HG02840 (cell line): ENCODE results near the gene BCKDHB.
"Not testable (repeated sequence)": the region's sequence is repeated elsewhere in the genome, so short reads cannot be mapped to it uniquely, and the experiment has no call there.

Experiments used
- ATAC-seq: cut with Tn5 transposase; IDR thresholded peaks from one replicate; pipeline ENCODE4 v1.9.1; 2021; ENCODE audit warnings: mild to moderate bottlenecking, moderate library complexity, moderate number of reproducible peaks; ENCODE audit not compliant: unreplicated experiment, low FRiP score

BCKDHB gene

DNA sequence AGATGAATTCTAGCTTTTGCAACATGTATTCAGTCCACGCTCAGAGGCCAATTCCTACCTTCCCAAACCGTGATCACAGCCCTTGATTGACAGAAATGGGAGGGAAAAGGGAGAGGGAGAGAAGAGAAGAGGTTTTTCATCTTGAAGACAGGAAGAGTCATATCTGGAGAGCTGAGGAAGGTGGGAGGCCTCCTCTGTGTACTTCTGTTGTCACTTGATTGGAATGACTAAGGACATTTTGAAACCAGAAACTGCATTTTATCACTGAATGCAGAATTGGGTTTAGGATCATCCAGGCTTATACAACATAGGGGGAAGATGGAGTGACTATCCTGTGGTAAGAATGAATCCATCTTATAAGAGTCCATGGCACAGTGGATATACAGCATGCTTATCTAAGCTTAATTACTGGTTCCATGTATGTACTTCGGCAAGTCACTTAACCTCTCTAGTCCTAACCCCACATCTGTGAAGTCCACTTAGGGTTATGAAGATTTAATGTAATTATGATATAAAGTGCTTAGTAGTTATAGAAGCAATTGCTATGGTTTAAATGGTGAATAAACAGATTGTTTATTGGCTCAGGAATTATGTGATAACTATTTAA lies 144.0 kb downstream of the BCKDHB start:
- no peak for ATAC-seq

DNA sequence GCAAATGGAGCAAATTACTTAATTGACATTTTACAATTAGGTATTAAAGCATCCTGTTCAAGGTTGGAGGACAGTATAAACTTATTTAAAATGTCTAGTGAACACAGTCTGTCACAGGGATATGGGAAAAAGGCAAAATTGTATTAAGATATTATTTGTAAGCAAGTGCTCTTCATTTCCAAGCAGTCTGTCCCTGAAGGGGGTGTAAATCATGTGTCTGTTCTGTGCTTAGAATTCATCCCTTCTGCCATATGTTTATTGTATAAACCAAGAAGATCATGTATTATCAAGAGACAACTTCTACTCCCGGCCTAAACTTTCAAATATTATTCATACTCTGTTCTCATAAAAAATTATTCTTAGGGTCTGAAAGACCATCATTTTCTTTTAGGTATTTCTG lies 144.8 kb downstream of the BCKDHB start:
- no peak for ATAC-seq

DNA sequence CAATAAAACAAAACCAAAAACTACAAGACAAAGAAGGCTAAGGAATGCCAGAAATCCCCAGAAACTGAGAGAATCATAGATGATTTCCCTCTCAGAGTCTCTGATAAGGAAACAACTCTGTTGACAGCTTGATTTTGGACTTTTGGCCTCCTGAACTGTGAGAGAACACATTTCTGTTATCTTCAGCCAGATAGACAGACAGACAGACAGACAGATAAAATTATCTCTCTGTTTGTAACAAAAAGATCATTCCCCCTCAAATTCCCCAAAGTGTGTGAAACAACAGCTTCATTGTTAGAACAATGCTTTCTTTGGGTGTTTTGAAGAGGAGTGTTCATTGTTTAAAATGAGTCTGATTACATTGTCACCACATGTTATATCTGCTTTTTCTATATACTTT lies 148.2 kb downstream of the BCKDHB start:
- ATAC-seq = no peak

DNA sequence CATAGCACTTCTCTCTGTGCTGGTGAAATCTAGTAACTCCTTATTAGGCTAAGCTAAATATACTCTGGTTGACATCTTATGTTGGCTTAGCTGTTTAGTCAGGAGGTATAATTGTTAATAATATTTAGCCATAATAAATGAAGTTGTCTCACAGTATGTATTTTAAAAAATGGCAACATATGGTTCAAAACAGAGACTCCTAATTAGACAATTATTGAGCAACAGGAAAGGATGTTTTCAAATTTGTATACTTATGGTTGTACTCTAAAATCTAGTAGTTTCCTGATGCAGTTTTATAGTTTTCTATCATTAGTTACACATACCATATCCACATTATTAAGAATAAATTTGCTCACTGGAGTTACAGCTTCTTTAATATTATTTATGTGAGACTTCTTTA lies 150.2 kb downstream of the BCKDHB start:
- ATAC-seq = no peak

DNA sequence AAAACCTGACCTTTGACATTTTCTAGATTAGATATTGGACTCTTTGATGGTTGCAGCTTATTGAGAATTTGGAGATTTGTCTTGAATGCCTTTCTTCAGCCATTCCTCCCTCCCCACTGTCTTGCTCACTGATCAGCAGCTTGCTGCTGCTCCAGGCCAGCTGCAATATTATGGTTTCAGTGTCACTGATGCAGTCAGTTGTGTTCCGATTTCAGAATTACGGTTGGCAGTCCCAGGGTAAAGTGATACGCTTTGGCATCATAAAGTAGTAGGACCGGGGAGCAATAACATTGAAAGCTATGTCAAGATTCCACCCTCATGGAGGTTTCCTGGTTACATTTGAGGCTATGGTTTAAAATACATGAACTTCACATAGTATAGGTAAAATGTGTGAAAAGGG lies 152.6 kb downstream of the BCKDHB start:
- no peak for ATAC-seq

DNA sequence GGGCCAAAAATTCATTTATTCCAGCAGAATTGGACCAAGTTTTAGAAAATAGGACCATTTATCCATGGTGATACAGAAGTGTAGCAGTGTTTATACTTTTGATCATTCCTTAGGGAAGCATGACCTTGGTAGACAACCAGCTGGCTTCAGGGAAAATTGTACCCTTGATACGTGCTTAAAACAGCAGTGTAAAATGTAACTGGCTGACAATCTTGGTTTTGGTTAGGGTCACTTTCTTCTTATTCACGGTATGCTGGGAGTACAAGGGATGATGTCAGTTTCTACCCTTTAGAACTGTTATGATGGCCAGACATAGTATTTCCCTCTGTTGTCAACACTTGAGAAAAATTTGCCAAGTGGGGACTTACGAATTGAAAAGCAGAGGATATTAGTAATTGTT lies 157.1 kb downstream of the BCKDHB start:
- no peak for ATAC-seq

DNA sequence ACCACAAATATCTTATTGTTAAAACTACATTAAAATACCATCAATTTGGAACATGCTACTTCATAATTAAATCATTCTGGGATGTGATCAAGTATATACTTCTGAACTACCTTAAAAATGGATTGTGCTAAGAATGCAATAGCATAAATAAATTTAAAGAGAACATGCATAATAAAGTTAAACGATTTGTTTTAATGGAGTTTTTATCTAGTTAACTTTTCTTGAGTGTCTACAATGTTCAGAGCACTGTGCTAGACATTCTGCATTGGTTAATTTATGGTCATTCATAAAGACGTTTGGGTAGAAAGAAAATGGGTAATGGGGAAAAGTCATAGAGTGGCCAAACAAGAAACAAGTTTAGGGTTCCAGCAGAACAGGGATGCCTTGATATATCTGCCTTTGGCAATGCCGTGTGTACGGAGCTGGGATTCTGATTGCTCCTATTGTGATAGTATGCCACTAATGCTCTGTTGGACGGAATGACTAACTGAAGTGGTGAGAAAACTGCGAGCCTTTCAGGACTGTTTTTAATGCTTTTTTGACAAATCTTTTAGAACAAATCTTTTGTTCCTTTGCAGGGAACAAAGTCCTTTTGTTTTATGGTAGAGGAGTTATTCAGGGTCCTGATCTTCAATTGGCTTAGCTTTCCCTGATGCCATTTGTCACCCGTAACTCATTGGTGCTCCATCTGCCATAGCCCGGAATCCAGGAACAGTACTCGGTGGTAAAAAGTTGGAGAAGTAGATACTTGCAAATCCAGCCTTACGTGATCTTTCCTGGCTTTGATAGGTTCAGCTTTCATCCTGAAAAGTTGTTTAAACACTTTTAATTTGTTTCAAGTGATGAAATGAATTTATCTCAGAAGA lies 162.6 kb downstream of the BCKDHB start:
- no peak for ATAC-seq

DNA sequence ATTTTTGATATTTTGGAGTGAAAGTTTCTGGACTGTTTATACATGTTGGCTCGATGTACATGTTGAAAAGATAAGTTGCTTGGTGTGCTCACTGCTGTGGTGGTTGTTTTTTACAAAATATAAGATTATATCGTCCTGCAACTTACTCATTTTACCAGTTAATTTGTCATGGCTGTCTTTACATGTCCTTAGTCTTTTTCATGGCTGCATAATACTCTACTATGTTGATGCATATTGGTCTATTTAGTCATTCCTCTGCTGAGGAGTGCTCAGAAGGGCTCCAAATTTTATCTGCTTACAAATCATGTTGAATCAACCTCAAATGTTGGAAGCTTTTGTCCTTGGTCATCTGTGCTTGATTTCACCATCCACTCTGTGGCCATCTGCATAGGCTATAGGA lies 164.6 kb downstream of the BCKDHB start:
- no peak for ATAC-seq

DNA sequence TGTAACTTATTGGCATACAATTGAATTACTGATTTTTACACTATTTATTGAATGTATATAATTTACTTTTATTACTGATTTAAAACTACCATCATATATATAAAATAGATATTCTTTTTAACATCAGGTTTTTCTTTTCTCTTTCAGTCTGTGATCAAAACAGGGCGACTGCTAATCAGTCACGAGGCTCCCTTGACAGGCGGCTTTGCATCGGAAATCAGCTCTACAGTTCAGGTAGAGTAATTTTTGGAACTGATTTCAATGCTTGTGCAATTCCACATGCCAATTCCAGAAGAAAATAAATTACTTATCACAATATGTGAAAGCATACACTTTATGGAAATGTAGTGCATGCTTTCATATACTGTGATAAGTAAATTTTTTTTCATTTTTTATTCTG lies 166.5 kb downstream of the BCKDHB start:
- no peak for ATAC-seq

DNA sequence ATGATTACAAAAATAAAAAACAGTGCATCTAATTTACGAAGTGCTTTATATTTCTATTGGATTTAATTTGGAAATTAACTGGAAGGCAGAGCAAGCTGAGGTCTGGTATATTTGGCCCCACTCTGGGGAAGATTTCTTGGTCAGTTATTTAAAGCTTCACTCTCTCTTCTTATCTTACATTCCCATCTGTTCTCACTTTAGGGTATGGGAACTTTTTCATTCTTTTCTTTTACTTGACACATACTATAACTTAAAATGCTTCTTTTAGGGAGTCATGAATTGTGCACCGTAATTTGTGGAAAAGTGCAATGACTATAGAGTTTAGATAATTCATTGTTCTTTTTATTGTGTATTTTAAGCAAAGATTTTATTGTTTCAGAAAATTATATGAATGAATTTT lies 170.4 kb downstream of the BCKDHB start:
- ATAC-seq = no peak

DNA sequence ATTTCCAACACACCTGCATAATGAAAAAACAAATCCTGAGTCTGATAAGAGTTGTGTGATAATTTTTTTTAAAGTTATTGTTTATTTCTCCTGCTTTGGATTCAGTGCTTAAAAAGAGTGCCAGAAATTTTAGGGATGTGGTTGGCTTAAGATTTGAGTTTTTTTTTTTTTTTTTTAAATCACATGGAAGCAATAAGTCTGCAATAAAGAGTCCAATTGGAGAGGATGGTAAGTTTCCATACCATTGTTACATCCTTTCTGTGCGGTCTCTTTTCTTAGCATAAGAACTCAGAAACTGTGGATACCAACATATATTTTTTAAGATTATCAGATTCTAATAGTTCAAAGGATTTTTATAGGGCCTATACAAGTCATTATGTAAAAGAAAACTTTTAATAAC lies 171.0 kb downstream of the BCKDHB start:
- ATAC-seq = no peak

DNA sequence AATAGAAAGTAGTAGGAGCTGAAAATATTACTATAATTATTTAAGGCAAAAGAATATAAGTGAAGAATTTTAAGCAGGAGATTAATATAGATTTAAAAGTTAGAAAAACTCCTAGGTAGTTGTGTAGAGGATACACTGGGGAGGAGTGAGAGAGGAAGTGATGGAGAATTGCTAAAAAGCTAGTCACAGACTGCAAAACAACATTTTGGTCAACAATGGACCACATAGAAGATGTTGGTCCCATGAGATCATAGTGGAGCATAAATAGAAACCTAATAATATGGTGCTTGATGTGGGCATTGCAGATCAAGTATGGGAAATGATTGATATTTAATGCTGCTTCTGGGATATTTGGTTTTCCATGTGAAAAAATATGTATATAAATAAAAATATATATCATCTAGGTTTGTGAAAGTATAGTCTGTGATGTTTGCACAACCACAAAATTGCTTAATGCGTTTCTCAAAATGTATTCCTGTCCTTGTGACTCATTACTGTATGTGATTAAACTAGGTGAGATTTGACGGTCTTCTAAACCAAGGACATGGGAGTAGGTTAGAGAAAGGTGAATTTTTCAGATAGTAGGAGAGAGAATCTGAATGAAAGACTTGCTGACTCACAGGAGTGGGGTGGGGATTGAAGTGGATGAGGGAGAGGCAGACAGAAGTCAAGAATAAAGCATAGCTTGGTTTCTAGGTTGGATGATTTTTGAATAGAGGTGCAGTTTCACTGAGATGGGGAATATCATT lies 174.0 kb downstream of the BCKDHB start:
- ATAC-seq = no peak

DNA sequence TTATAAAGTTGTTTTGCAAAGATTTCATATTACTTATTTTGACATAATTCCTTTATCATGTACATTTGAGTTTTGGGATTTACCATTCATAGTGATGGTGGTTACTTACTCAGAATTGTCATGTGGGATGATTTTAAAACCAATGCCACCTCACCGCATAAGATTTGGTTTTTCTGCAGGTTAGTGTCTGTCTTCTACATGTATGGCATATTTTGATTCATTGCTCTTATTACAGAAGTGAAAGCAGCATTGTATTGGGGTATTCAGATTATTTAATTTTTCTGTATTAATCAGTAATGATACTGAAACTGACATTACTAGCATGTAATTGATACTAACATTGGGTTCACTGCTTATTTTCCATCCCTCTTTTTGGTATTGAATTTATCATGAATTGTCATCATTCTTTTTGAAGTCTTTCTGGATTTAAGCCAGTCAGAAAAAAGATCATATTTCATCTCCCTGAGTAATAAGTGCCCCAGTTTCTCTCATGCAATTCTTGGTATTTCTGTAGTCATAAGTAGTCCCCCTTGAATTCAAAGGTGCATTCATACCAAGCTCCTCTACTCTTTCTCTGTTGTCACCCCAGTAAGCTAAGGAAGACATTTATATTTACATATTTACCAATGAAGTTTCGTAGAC lies 176.6 kb downstream of the BCKDHB start:
- ATAC-seq = no peak

DNA sequence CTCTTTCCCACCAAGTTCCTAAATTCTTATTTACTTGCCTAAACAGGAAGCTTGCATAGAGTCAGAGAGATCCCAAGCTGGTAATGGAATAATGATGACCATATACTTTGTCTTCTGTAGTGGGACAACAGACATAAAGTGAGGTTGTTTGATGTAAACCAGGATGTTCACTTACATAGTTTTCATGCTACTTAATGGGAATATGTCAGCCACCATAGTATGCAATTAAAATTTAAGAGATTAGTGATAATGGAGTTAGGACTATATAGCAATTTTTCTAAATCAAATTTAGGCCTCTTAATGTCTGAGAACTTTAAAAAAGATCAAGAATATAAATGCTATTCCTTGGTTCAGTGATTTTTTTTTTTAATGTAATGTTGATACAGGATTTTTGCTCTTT lies 180.6 kb downstream of the BCKDHB start:
- no peak for ATAC-seq

DNA sequence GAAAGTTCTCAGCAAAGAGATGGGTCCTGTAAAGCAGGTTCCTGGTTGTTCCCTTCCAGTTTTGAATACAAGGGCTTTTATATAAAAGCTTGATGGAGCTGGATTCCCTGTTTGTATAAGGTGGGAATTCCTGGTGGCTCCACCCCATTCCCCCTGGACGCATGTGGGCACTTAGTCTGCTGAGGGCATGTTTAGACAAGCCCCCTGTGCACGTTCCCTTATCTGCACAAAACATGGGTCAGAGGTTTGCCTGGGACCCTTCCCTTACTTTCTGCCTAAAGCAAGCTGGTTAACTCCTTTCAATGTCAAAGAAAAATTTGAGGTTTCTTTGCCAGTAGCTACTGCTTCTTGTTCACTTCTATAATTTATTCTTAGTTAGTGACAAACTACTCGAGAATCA lies 181.1 kb downstream of the BCKDHB start:
- ATAC-seq = no peak

DNA sequence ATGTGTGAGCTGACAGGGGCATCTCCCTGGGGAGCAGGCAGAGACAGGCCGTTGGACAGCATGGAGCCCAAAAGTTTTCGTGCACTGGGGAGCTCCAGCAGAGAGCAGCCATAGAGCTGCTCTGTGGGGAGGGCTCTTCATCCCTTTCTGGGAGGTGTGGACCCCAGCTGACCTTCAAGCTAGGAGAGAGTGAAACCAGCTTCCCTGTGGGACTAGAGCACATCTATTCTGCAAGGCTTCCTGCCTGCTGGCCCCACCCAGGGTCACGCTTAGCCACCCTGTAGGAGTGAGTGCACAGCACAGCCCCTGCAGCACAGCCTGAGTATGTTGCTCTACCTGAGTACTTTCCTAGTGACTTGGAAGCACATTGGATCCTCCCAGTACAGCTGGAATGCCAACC lies 183.3 kb downstream of the BCKDHB start:
- ATAC-seq = no peak

DNA sequence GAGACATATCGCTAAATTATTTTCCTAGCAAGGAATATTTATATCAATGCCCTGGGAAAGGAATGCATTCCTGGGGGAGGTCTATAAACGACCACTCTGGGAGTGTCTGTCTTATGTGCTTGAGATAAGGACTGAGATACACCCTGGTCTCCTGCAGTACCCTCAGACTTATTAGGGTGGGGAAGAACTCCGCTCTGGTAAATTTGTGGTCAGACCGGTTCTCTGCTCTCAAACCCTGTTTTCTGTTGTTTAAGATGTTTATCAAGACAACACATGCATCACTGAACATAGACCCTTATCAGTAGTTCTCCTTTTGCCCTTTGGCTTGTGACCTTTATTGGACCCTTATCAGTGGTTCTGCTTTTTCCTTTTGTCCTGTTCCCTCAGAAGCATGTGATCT lies 188.1 kb downstream of the BCKDHB start:
- ATAC-seq = not testable (repeated sequence)

DNA sequence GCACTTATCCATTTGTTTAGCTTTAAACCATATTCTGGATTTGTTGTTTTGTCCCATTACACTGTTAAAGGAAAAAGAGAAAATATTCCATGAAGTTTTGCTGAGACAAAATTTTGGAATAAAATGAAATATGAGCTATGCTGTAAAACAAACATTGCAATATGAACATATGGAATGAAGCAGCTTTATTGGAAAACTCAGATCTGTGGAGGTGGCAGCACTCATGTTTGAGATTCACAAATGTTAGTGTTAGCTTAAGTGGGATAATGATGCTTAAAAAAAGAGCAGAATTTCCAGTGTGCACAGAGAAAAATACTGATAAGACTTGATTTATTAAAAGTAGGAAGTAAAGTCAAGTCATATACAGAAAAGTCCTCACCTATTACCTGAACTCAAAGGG lies 196.2 kb downstream of the BCKDHB start:
- no peak for ATAC-seq

DNA sequence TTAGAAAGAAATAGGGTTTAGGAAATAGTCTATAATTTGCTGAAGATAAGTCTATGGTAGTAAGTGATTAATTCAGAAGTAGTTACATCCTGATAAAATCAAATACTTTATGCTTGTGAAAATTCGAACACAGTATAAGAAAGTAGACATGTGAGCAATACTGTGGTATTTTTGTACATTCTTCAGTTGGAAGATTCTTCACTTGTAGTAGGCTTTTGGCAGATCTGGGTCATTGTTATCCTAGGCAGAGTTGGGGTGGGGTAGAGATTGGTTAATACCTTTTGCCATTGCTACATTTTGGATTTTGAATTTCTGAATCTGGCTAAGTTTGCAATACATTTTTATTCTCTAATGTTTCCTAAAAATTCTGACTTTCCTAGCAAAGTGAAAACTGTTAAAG lies 197.5 kb downstream of the BCKDHB start:
- ATAC-seq = no peak

DNA sequence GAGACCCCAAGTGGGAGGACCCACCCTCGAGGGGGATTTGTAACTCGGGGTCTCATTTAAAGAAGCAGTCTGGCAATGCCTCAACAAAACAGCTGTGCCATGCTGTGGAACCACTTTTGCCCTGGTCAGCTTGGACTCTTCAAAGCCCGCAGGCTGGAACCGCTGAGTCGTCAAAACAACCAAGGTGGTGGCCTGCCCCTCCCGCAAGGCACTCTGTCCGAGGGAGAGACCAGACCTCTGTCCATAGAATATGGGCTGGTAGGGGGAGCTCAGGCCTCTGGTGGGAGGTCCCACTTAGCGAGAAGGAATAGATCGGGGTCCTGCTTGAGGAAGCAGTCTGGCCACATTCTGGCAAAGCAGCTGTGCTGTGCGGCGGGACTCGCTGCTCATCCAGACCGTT lies 208.1 kb downstream of the BCKDHB start:
- no peak for ATAC-seq

DNA sequence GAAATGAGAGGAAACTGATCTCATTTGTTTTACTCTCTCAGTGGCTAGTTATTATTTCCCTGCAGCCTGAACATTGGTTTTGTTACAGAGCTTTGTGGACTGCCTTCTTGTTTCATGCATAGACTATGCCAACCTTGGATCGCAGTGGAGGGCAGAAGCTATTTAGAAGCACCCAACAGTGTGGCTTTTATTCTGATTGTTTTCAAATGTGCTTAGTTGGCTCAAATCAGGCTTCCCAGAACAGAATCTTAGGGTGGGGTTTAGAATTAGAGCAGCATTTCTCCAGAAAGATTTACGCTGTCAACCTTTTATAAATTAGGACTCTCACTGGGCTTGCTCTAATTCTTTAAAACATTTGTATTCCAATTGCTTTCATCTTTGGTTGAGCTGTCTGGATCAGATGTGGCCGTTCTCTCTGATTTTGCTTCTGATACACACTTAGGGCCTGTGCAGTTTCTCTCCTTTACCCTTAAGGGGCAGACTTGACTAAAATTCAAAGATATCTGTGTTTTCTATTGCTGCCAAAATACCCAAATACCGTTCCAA lies 210.3 kb downstream of the BCKDHB start:
- ATAC-seq = no peak
